GM23338 (cell line): ENCODE data around the gene RPL37A. TPM values are rescaled to one million over a fixed set of nuclear protein-coding genes. Genes with fewer than 3 reads are reported as not detected.
"Not testable (repeated sequence)": the region's sequence is repeated elsewhere in the genome, so short reads cannot be mapped to it uniquely, and the experiment has no call there.

Experiments used
- ATAC-seq: fragments of 200-7000 bp; cut with Tn5 transposase; 3 replicates; pipeline ENCODE4 v1.9.1; 2020
- DNase-seq: peaks from one replicate; pipeline ENCODE4 v3.0.0-alpha.2; 2015; ENCODE audit warnings: low spot score
- H2AFZ ChIP-seq: fragments of 200-600 bp; sonication (generic); 2 replicates; pipeline ENCODE4 v1.8.0; 2016; ENCODE audit warnings: antibody characterized with exemption, mild to moderate bottlenecking, moderate library complexity
- H3F3A ChIP-seq: fragments of 200-600 bp; sonication (generic); replicated peaks from 2 replicates; pipeline ENCODE4 v1.8.0; 2017; ENCODE audit warnings: antibody characterized with exemption, mixed run types, low read depth
- H3K27ac ChIP-seq: fragments of 200-600 bp; sonication (generic); 2 replicates; pipeline ENCODE4 v1.6.1; 2016; ENCODE audit warnings: low read depth
- H3K27me3 ChIP-seq: fragments of 200-600 bp; sonication (generic); 2 replicates; pipeline ENCODE4 v1.8.0; 2016; ENCODE audit warnings: mild to moderate bottlenecking, mixed run types, moderate library complexity; ENCODE audit not compliant: insufficient read depth
- H3K36me3 ChIP-seq: fragments of 200-600 bp; sonication (generic); 2 replicates; pipeline ENCODE4 v1.8.0; 2016; ENCODE audit warnings: mild to moderate bottlenecking; ENCODE audit not compliant: insufficient read depth
- H3K4me1 ChIP-seq: fragments of 200-600 bp; sonication (generic); 2 replicates; pipeline ENCODE4 v1.8.0; 2016; ENCODE audit warnings: mild to moderate bottlenecking, moderate library complexity; ENCODE audit not compliant: insufficient read depth
- H3K4me2 ChIP-seq: fragments of 200-600 bp; sonication (generic); 2 replicates; pipeline ENCODE4 v1.7.1; 2017; ENCODE audit warnings: mixed run types
- H3K4me3 ChIP-seq: fragments of 200-600 bp; sonication (generic); 2 replicates; pipeline ENCODE4 v1.6.1; 2016; ENCODE audit warnings: mixed run types
- H3K79me2 ChIP-seq: fragments of 200-600 bp; sonication (generic); replicated peaks from 2 replicates; pipeline ENCODE4 v1.8.0; 2017; ENCODE audit warnings: mild to moderate bottlenecking; ENCODE audit not compliant: insufficient read depth
- H3K9me2 ChIP-seq: fragments of 200-600 bp; sonication (generic); 2 replicates; pipeline ENCODE4 v1.8.0; 2017; ENCODE audit not compliant: insufficient read depth
- H4K20me1 ChIP-seq: fragments of 200-600 bp; sonication (generic); replicated peaks from 2 replicates; pipeline ENCODE4 v1.8.0; 2017; ENCODE audit warnings: mild to moderate bottlenecking; ENCODE audit not compliant: insufficient read depth
- H3K27ac Mint-ChIP-seq: 2 replicates; pipeline ENCODE4 v1.8.0; 2020; ENCODE audit warnings: inconsistent platforms, mild to moderate bottlenecking, moderate library complexity, mixed read lengths
- H3K27me3 Mint-ChIP-seq: 3 replicates; pipeline ENCODE4 v1.8.0; 2022; ENCODE audit warnings: low read depth, mild to moderate bottlenecking, moderate library complexity, mixed read lengths, inconsistent platforms; ENCODE audit not compliant: insufficient read depth, poor library complexity
- H3K36me3 Mint-ChIP-seq: 3 replicates; pipeline ENCODE4 v1.8.0; 2021; ENCODE audit warnings: low read depth, mild to moderate bottlenecking, inconsistent platforms, moderate library complexity, mixed read lengths
- H3K4me1 Mint-ChIP-seq: 3 replicates; pipeline ENCODE4 v1.8.0; 2020; ENCODE audit warnings: mild to moderate bottlenecking, inconsistent platforms, mixed read lengths
- H3K4me3 Mint-ChIP-seq: 3 replicates; pipeline ENCODE4 v1.8.0; 2021; ENCODE audit warnings: moderate library complexity, mild to moderate bottlenecking, inconsistent platforms, mixed read lengths
- H3K9me3 Mint-ChIP-seq: 3 replicates; pipeline ENCODE4 v1.8.0; 2020; ENCODE audit warnings: moderate library complexity, mild to moderate bottlenecking, inconsistent platforms, mixed read lengths
- ETS1 ChIP-seq: IDR thresholded peaks from 2 replicates; pipeline ENCODE4 v1.6.1; 2016; ENCODE audit warnings: antibody characterized with exemption
- EZH2phosphoT487 ChIP-seq: fragments of 200-600 bp; sonication (generic); IDR thresholded peaks from one replicate; pipeline ENCODE4 v1.8.1; 2018; ENCODE audit warnings: antibody characterized with exemption; ENCODE audit not compliant: unreplicated experiment
- JUNB ChIP-seq: IDR thresholded peaks from one replicate; pipeline ENCODE4 v1.6.1; 2016; ENCODE audit warnings: antibody characterized with exemption; ENCODE audit not compliant: unreplicated experiment
- NANOG ChIP-seq: IDR thresholded peaks from 2 replicates; pipeline ENCODE4 v1.6.1; 2016; ENCODE audit warnings: antibody characterized with exemption, borderline replicate concordance
- POLR2AphosphoS5 ChIP-seq: IDR thresholded peaks from 2 replicates; pipeline ENCODE4 v1.6.1; 2016; ENCODE audit warnings: antibody characterized with exemption, low read depth
- REST ChIP-seq: IDR thresholded peaks from one replicate; pipeline ENCODE4 v1.6.1; 2018; ENCODE audit warnings: antibody characterized with exemption; ENCODE audit not compliant: unreplicated experiment
- STAT1 ChIP-seq: IDR thresholded peaks from one replicate; pipeline ENCODE4 v1.6.1; 2016; ENCODE audit warnings: antibody characterized with exemption; ENCODE audit not compliant: unreplicated experiment
- ZNF114 ChIP-seq: fragments of 250-450 bp; sonication (Bioruptor Pico); IDR thresholded peaks from 2 replicates; pipeline ENCODE4 v1.5.0; 2020; ENCODE audit warnings: mild to moderate bottlenecking, moderate library complexity
- ZNF462 ChIP-seq: fragments of 250-450 bp; sonication (Bioruptor Pico); IDR thresholded peaks from 2 replicates; pipeline ENCODE4 v1.5.0; 2020; ENCODE audit warnings: mild to moderate bottlenecking, moderate library complexity
- polyA plus RNA-seq: library from polyadenylated mRNA; unstranded; fragments of >200 nt; fragmentation: Nextera tagmentation; extraction: Ambion mirVana; gene quantifications from 2 replicates; pipeline ENCODE4 v1.2.1, GENCODE V29; 2016
- total RNA-seq: library from RNA; depleted of rRNA; stranded (reverse); fragments of >200 nt; shearing (Covaris generic); gene quantifications from 2 replicates; pipeline ENCODE4 v1.2.3, GENCODE V29; 2014

RPL37A gene
- total and polyA plus RNA-seq, 2 experiments from 2014 or later, result 1,118 to 5,036 TPM

- TF ChIP-seq ZNF462 (CRISPR knock-in tag) (no peak), POLR2AphosphoS5 (no peak), REST (no peak), EZH2phosphoT487 (no peak), NANOG (no peak), JUNB (no peak), ZNF114 (CRISPR knock-in tag) (no peak), ETS1 (no peak), STAT1 (no peak)
Measured at GRCh38 chr2:216517447-216518225, 19.0 kb downstream of the RPL37A start (continued).

- H3K79me2 ChIP-seq, H3K27me3 ChIP-seq, H3K27ac Mint-ChIP-seq, H3K36me3 ChIP-seq, H3K4me2 ChIP-seq, H3K4me3 Mint-ChIP-seq, H3K4me1 ChIP-seq, H3K27ac ChIP-seq, H3K4me3 ChIP-seq, H3K36me3 Mint-ChIP-seq, H2AFZ ChIP-seq, DNase-seq, H3K9me3 Mint-ChIP-seq, ATAC-seq, H3K9me2 ChIP-seq, H3F3A ChIP-seq, H4K20me1 ChIP-seq, H3K4me1 Mint-ChIP-seq, H3K27me3 Mint-ChIP-seq: not testable (repeated sequence)
Measured at GRCh38 chr2:216518566-216519119, 20.0 kb downstream of the RPL37A start.
